Right atrium auricular region (tissue), 2 donors: ENCODE data around the gene SFTA2. TPM values are rescaled to one million over a fixed set of nuclear protein-coding genes. Genes with fewer than 3 reads are reported as not detected.
A peak's percentile ranks its signal among the peaks of the same experiment; 100 is the strongest.

ENCODE experiments used
- DNase-seq: peaks from one replicate; pipeline ENCODE4 v3.0.0-alpha.2; 2019; ENCODE audit warnings: low spot score
- H3K27ac ChIP-seq, 2 donors: fragments of 200-600 bp; sonication (generic); 1 replicate in 1 of 2; 2 replicates in 1 of 2; pipeline ENCODE4 v1.5.1; 2016 to 2019
- H3K27me3 ChIP-seq, 2 donors: fragments of 200-600 bp; sonication (generic); one replicate each; pipeline versions ENCODE4 v1.5.1 to v1.6.0; 2017 to 2019
- H3K36me3 ChIP-seq: fragments of 200-600 bp; sonication (generic); one replicate; pipeline ENCODE4 v1.5.1; 2016
- H3K4me1 ChIP-seq, 2 donors: fragments of 200-600 bp; sonication (generic); one replicate each; pipeline versions ENCODE4 v1.5.1 to v1.6.0; 2017 to 2019
- H3K4me3 ChIP-seq, 2 donors: fragments of 200-600 bp; sonication (generic); 1 replicate in 1 of 2; 2 replicates in 1 of 2; pipeline ENCODE4 v1.5.1; 2017 to 2019; ENCODE audit warnings: mild to moderate bottlenecking in 1 of 2, moderate library complexity in 1 of 2
- H3K9me3 ChIP-seq, 2 donors: fragments of 200-600 bp; sonication (generic); one replicate each; pipeline ENCODE4 v1.5.1; 2019
- CTCF ChIP-seq, 2 donors: fragments of 200-600 bp; sonication (generic); IDR thresholded peaks; one replicate each; pipeline ENCODE4 v1.5.1; 2019; ENCODE audit warnings: antibody characterized with exemption in 2 of 2
- total RNA-seq, 2 donors: library from RNA; depleted of rRNA; stranded (reverse); fragments of >200 nt; gene quantifications; one replicate each; pipeline ENCODE4 v1.1.0, GENCODE V29; 2016

SFTA2 gene
- total RNA-seq, 2 donors from 2014 or later = not detected

- Histone ChIP-seq H3K36me3 (no peaks in the 10 kb centered on the region), H3K4me3 (no peak overlapping the region), H3K27me3 (no peaks in the 10 kb centered on the region), H3K9me3 (no peaks in the 10 kb centered on the region), H3K27ac (no peak overlapping the region), H3K4me1 (peaks cover 0 to 12% of the 10 kb centered on the region in 2 donors)
- peak; percentile 65 for DNase-seq
- peak; percentile 18 to 45 for TF ChIP-seq CTCF (IDR thresholded peaks at IDR 0.05)
Observed at GRCh38 chr6:30942338-30943060, 10.5 kb upstream of the SFTA2 start.

DNA sequence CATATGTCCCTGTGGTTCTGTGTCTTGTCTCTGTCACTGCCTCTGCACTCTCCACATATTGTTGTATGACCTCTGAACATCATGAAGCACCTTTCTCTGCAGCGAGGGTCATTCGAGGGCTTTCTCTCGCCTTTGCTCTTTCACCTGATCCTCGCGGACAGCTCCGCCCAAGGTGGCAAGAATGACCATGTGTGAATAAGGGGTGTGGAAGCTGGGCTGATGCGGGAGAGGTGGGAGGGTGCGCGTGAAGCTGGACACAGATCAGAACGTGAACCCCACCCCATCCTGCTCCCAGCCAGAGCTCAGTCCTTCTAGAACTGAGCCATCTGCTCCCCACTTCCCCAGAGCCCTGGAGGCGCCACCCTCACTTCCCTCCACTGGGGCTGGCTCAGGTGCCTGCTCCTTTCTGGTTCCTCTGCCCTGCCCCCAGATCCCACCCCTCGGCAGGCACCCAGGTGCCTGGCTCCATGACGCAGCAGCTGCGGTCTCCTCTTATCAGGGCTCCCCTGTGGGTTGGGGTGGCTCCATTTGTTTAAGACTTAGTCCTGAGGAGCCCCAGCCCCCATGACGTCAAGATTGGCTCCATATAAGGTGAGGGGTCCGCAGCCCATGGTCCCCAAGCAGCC, 8.5 kb upstream of the SFTA2 start, which contains the start of gene MUCL3:
MUCL3 (plus strand) TSS at position 613 of the 626 bp plus-strand sequence. CDS start 27 bp downstream, outside the sequence.
- no peaks in the 10 kb centered on the region for H3K36me3 ChIP-seq
- H3K27me3 ChIP-seq = no peaks in the 10 kb centered on the region
- no peak within 1 kb of the TSS for H3K27ac ChIP-seq
- H3K9me3 ChIP-seq = no peaks in the 10 kb centered on the region
- DNase-seq = no peak
- TF ChIP-seq CTCF (IDR thresholded peaks at IDR 0.05) = no peak
- peaks cover 0 to 12% of the 10 kb centered on the region in 2 donors for H3K4me1 ChIP-seq
- H3K4me3 ChIP-seq = no peak within 1 kb of the TSS

- Histone ChIP-seq H3K9me3 (no peaks in the 10 kb centered on the region), H3K27me3 (no peaks in the 10 kb centered on the region), H3K36me3 (no peaks in the 10 kb centered on the region), H3K27ac (no peak overlapping the region), H3K4me3 (no peak overlapping the region), H3K4me1 (peaks cover 0 to 12% of the 10 kb centered on the region in 2 donors)
- DNase-seq = no peak
- no peak for TF ChIP-seq CTCF (IDR thresholded peaks at IDR 0.05)
Observed at GRCh38 chr6:30939473-30939872, 7.5 kb upstream of the SFTA2 start.

DNA sequence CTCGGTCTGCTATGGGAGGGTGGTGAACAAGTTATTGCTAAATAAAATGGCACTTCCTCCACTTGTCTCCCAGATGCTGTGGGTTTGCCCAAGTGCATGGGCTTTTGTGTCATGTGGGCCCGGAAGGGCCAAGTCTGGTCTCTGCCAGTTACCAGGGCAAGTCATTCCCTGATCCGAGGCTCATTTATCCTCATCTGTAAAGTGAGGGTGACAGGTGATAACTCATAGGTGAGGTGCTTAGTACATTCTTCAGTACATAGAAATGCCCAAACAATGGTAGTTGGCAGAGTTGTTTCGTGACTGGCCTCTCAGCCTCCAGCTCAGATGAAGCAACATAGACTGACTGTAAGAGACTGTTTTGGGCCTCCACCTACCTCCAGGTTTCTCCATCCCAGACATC, 6.8 kb upstream of the SFTA2 start:
- no peak for DNase-seq
- Histone ChIP-seq H3K27me3 (no peaks in the 10 kb centered on the region), H3K27ac (no peak overlapping the region), H3K4me3 (no peak overlapping the region), H3K9me3 (no peaks in the 10 kb centered on the region), H3K36me3 (no peaks in the 10 kb centered on the region), H3K4me1 (peaks cover 0 to 12% of the 10 kb centered on the region in 2 donors)
- no peak for TF ChIP-seq CTCF (IDR thresholded peaks at IDR 0.05)

- TF ChIP-seq CTCF (IDR thresholded peaks at IDR 0.05) = no peak
- Histone ChIP-seq H3K27ac (no peak overlapping the region), H3K4me1 (peaks cover 0 to 2% of the 10 kb centered on the region in 2 donors), H3K36me3 (no peaks in the 10 kb centered on the region), H3K27me3 (no peaks in the 10 kb centered on the region), H3K4me3 (no peak overlapping the region), H3K9me3 (no peaks in the 10 kb centered on the region)
- no peak for DNase-seq
Observed at GRCh38 chr6:30937265-30937664, 5.3 kb upstream of the SFTA2 start.
